ENCODE measurements around the gene JARID2. TPM values are rescaled to one million over a fixed set of nuclear protein-coding genes. Genes with fewer than 3 reads are reported as not detected.

JARID2 gene
- total and polyA plus RNA-seq, 9 of the 15 experiments (the other 6 are each of a cell fraction or from before 2014, with no cell fraction given), result 5.0 to 29.0 (median 15.6) TPM

DNA sequence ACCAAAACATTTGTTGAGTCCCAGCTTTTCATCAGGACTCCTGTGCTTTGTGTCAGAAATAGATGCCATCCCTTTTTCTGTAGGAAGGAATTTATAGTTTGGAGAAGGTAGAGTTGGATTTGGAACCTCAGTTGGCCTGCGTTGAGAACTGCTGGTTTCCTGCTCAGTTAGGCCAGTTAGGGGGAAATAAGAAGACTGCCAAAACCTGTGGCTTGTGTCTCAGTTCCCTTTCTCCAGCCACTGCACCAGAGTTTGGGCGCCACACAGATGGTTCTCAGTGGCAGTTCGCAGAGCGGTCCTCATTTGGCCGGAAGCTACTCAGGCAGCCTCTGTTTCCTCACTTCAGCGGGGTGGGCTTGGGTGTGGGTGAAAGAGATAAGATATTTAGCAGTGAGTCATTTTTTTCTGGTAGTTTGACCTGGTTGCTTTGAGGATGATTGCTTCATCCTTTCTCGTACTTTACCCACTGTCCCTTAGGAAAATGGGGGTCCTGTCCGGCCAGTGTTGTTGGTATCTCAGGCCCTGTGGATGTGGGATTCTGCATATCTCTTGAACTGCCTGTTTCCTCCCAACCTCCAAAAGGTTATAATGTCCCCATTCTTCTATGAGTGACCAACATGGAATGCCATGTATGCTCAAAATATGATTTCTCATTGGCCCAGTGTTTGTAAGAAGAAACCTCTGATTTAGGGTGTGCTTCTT is 53.7 kb downstream of the JARID2 start (continued):
- TF ChIP-seq GMEB1 (CRISPR knock-in tag; IDR thresholded peaks at IDR 0.05) (no peak), CHD7 (IDR thresholded peaks at IDR 0.05; ENCODE audit: low read depth, low read length) (no peak), RBM15 (IDR thresholded peaks at IDR 0.05; ENCODE audit: insufficient read depth, low read length) (no peak), IRF2 (CRISPR knock-in tag; IDR thresholded peaks at IDR 0.05) (no peak), CXXC5 (CRISPR knock-in tag; IDR thresholded peaks at IDR 0.05) (peak; percentile 81), NCOA1 (IDR thresholded peaks at IDR 0.05; ENCODE audit: low read depth) (peak; percentile 87; the same call in 1 of the 2 replicates), BRD9 (IDR thresholded peaks at IDR 0.05; ENCODE audit: low read depth, partially characterized antibody) (peak; percentile 57), RBM14 (IDR thresholded peaks at IDR 0.05; ENCODE audit: borderline replicate concordance, insufficient read depth, low read depth, low read length) (no peak), HNRNPLL (IDR thresholded peaks at IDR 0.05; ENCODE audit: low read depth, low read length, poor library complexity, severe bottlenecking) (peak; percentile 36), BMI1 (IDR thresholded peaks at IDR 0.05; ENCODE audit: low read length) (no peak), USF2 (CRISPR knock-in tag; IDR thresholded peaks at IDR 0.05) (no peak)

Measured in K562 (cell line).